NCI-H2029 treated with DMSO at 0.1 percent for 48 hours (cell line): ENCODE measurements around the gene CELF3.
"Not testable (repeated sequence)": the region's sequence is repeated elsewhere in the genome, so short reads cannot be mapped to it uniquely, and the experiment has no call there.

ENCODE experiments used
- DNase-seq: peaks from one replicate; lab custom pipeline; 2025; lab: John Stamatoyannopoulos, UW

CELF3 gene

DNA sequence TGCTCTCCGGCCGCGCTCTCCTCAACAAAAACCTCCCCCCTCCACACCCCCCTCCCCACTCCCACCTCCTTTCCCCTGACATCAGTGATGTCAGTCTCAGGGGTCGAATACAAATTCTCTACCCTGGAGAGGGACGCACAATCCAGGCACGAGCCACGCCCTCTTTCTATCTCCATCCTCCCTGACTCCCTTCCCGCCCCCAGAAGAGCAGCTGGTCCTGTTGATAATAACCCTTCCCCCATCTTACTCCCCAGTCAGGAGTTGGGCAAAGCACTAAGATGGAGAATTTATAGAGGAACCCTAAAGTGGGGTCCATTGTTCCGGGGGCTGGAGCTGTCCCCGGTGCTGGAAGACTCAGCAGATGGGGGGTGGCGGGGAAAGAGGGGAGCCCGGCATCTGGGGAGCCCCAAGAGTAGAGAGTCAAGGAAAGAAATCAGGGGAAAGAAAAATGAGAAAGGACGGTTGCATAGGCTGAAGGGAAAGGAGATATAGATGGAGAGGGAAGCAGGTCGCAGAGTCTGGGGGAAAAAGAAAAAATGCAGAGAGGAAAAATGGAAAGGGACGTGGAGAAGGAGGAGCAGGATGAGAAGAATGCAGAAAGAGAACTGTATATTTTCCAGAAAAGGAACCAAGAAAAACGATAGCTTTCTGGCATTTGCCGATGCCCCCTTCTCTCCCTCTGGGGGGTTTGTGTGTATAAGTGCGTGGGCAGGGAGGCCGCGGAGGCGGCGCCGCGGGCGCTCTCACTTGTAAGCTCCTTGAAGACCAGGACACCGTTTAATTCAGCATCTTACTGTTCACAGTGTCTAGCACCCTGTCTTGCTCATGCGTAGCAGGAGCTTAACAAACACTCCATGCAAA is at the start of gene CELF3:
CELF3 (minus strand) TSS at position 33 of the 861 bp plus-strand sequence. CDS start 783 bp downstream, outside the sequence.
- DNase-seq: peak; percentile 51

DNA sequence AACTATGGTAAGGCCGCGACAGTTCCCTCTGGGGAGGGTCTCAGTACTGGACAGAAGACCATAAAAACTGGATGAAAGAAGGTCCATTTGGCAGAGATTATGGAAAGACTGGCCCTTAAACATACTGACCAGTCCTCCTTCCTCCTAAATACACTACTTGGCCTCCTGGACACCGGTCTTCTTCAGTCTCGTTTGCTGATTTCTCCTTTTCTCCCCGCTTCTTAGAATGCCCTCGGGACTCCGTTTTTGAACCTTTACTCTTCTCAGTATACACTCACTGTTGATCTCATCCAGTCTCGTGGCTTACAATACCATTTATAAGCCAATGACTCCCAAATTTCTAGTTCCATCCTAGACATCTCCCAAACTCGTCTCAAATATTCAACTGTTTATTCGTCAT is 47.4 kb upstream of the CELF3 start:
- DNase-seq: no peak

GRCh38 chr1:151762941-151763921 is 46.6 kb upstream of the CELF3 start, which contains the start of gene MRPL9:
Gene MRPL9, minus strand, starts transcription at chr1:151763496. Its CDS starts 17 bp downstream, at chr1:151763479.
- peak; percentile 39 for DNase-seq

DNA sequence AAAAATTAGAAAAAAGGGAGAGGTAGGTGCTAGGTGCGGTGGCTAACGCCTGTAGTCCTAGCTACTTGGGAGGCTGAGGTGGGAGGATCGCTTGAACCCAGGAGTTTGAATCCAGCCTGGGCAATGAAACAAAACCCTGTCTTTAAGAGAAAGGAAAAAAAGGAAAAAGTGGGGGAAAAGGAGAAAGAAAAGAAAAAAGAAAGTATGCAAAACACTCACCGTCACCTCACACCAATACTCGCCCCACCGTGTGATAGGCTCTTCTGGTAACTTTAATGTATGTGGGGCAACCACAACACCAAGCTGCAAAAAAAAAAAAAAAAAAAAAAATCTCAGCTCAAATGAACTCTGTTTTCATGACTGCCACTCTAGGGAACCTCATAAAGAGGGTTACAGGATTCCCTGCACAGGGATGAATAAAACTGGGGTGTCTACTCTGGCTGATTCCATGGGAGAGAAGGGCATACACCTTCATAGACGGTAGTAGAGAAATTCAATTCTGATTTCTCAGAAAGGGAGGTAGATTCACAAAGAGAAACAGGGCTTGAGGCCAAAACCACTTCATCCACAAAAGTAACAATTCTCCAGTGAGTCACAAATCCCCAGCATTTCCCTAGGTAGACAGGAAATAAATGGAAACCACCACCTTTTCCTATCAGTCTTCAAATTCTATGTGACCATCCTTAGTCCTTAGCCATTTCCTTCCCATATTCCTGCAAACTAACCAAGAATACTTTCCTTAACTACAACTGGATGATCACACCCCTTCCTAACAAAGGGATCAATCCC is 44.2 kb upstream of the CELF3 start:
- no peak for DNase-seq

GRCh38 chr1:151759241-151759640 is 42.6 kb upstream of the CELF3 start:
- DNase-seq: no peak

- no peak for DNase-seq
Observed at GRCh38 chr1:151756291-151756690, 39.7 kb upstream of the CELF3 start.

- no peak for DNase-seq
Observed at GRCh38 chr1:151741516-151741915, 24.9 kb upstream of the CELF3 start.

GRCh38 chr1:151739590-151740355 is 23.2 kb upstream of the CELF3 start:
- no peak for DNase-seq

DNA sequence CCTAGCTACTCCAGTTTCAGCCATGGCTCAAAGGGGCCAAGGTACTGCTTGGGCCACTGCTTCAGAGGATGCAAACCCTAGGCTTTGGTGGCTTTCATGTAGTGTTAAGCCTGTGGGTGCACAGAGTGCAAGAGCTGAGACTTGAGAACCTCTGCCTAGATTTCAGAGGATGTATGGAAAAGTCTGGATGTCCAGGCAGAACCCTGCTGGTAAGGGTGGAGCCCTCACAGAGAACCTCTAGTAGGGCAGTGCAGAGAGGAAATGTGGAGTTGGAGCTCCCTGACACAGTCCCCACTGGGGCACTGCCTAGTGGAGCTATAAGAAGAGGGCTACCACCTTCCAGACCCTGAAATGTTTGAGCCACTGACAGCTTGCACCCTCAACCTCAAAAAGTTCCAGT is 20.9 kb upstream of the CELF3 start:
- DNase-seq: no peak

DNA sequence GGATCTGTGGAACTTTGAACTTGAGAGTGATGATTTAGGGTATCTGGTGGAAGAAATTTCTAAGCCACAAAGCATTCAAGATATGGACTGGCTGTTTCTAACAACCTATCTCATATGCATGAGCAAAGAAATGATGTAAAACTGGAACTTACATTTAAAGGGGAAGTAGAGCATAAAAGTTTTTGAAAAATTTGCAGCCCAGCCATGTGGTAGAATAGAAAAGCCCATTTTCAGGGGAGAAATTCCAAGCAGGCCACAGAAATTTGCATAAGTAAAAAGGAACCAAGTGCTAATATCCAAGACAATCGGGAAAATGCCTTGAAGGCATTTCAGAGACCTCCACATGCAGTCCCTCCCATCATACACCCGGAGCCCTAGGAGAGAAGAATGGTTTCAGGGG is 20.4 kb upstream of the CELF3 start:
- DNase-seq: no peak

GRCh38 chr1:151733995-151734394 is 17.4 kb upstream of the CELF3 start:
- not testable (repeated sequence) for DNase-seq

GRCh38 chr1:151733126-151733525 is 16.5 kb upstream of the CELF3 start:
- no peak for DNase-seq

- DNase-seq: no peak
Observed at GRCh38 chr1:151729966-151730291, 13.3 kb upstream of the CELF3 start.

DNA sequence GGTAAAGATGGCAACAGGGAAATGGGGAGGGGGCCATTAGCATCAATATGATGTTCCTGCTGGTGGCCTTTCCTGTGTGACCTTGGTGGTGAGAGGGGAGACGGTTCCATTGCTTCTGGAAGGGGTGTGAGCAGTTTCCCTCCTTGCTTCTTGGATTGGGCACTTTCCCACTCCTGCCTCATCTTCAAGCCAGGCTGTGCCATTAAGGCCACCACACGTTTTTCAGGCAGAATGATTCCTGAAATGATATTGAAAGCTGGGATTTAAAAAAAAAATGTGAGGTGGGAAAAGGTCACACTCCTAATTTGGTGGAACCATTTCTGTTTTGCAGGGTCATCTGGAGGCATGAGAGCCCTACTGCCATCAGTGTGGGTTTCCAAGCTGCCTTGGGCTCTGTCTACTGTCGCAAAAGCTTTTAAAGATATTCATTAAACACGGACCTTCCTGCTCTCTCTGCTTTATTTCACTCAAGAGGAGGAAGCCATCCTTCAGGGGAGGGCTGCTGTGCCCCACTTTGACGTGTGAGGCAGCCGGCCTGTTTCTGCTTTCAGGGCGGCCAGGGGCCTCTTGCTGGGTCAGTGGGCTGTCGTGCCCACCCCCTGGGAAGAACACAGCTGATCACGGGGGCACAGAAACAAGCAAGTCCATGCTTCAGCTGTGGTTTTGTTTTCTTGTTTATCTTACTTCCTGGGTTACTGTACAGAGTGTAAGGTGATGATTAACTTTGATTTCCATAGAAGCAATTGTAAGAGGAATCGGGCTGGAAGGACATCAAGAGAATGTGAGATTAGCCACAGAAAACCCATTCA is 12.8 kb upstream of the CELF3 start:
- DNase-seq: no peak

GRCh38 chr1:151728151-151729054 is 11.8 kb upstream of the CELF3 start:
- DNase-seq: no peak

DNA sequence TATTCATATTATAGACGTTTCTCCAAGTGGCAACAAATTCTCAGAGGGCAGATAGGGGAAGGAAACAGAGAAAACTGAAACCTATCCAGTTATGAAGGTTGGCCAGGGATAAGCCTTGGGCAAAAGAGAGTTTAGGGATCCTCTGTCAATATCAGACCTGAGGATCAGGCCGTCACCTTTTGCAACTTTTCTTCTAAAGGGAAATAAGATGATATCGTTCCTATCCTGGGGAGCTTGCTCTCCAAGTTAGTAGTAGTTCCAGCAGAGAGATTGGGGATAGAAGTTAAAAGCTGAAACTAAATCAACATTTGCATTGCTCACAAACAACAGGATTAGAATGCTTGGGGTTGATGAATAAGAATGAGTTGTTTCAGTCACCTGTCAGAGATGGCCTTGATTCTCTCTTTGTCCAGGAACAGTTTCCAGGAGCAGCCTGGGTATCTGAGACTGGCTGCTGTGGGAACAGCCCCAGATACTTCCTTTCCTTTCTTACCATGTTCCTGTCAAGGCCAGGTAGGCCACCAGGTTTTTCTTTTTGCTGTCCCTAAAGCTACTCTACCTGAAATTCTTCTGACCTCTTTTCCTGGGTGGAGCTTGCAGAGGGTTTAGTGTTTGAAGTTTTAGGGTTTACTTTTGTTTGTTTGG is 7.2 kb upstream of the CELF3 start:
- DNase-seq: no peak

DNA sequence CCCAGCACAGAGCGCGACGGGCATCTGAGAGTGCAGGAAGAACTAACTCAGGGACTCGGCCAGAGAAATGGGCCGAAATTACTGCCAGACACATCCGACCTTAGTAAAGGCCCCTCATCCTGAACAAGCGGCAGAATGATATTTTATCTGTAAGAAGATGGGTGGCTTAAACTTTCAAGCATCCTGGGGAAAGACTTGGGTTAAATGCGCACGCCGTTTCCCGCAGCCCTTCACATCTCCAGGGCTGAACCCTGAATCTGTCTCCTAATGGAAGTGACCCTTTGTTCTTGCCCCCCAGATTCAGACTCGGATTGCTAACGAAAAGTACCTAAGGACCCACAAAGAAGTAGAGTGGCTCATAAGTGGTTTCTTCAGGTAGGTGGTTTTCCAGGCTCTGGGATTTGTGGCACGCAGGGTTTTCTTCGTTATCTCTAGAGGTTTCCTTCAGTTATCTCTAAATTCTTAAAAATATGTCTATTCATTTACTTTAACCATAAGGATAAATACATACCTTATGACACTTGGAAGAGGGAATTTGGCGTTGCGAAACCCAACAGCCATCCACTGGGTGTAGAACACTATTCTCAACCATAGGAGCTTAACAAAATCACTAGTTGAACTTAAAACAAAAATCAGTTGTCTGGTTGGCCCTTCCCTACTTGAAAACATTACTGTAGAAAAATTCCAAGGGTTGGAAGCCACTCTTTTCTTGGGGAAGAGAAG is 5.3 kb upstream of the CELF3 start:
- DNase-seq: no peak
